ENCODE data around the gene HCFC1R1.

DNA sequence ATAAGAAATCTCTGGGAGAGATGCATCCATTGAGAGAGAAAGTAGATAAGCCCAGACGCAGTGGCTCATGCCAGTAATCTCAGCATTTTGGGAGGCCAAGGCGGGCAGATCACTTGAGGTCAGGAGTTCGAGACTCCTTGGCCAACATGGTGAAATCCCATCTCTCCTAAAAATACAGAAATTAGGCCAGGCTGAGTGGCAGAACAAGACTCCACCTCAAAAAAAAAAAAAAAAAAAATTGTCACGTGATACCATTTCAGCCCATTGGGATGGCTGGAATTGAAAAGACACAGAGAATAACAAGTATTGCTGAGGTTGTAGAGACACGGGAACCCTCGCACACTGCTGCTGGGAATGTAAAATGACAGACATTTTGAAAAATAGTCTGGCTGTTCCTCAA is 38.8 kb upstream of the HCFC1R1 start:
- TF ChIP-seq, protein P1, sequence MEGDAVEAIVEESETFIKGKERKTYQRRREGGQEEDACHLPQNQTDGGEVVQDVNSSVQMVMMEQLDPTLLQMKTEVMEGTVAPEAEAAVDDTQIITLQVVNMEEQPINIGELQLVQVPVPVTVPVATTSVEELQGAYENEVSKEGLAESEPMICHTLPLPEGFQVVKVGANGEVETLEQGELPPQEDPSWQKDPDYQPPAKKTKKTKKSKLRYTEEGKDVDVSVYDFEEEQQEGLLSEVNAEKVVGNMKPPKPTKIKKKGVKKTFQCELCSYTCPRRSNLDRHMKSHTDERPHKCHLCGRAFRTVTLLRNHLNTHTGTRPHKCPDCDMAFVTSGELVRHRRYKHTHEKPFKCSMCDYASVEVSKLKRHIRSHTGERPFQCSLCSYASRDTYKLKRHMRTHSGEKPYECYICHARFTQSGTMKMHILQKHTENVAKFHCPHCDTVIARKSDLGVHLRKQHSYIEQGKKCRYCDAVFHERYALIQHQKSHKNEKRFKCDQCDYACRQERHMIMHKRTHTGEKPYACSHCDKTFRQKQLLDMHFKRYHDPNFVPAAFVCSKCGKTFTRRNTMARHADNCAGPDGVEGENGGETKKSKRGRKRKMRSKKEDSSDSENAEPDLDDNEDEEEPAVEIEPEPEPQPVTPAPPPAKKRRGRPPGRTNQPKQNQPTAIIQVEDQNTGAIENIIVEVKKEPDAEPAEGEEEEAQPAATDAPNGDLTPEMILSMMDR (IDR thresholded peaks at IDR 0.05; ENCODE audit: low read length): no peak
- no peak for TF ChIP-seq EZH2 (optimal IDR thresholded peaks at IDR 0.05; ENCODE audit: low read depth, low read length)
